Activated naive CD8-positive, alpha-beta T cell treated with anti-CD3 and anti-CD28 coated beads for 36 hours (primary cell): ENCODE results near the gene PRR5. TPM values are rescaled to one million over a fixed set of nuclear protein-coding genes. Genes with fewer than 3 reads are reported as not detected.

Source experiments
- DNase-seq: peaks from one replicate; pipeline ENCODE4 v3.0.0; 2021
- H3K27ac Mint-ChIP-seq: one replicate; pipeline ENCODE4 v1.8.0; 2022; ENCODE audit warnings: mild to moderate bottlenecking, moderate library complexity, mixed read lengths
- H3K27me3 Mint-ChIP-seq: one replicate; pipeline ENCODE4 v1.8.0; 2022; ENCODE audit warnings: mild to moderate bottlenecking, mixed read lengths
- H3K36me3 Mint-ChIP-seq: one replicate; pipeline ENCODE4 v1.8.0; 2021; ENCODE audit warnings: mild to moderate bottlenecking, mixed read lengths
- H3K4me1 Mint-ChIP-seq: one replicate; pipeline ENCODE4 v1.8.0; 2021; ENCODE audit warnings: mixed read lengths
- H3K4me3 Mint-ChIP-seq: one replicate; pipeline ENCODE4 v1.8.0; 2022; ENCODE audit warnings: mild to moderate bottlenecking, moderate library complexity, mixed read lengths
- H3K9me3 Mint-ChIP-seq: one replicate; pipeline ENCODE4 v1.8.0; 2022; ENCODE audit warnings: mixed read lengths
- total RNA-seq, 2 experiments: library from RNA; stranded (reverse); gene quantifications; one replicate each; pipeline ENCODE4 v1.2.3, GENCODE V29; 2021

The PRR5 gene
- total RNA-seq, 2 experiments from 2014 or later: 22.3 to 24.6 TPM

GRCh38 chr22:44711241-44711560 lies 9.2 kb downstream of the PRR5 start:
- peaks cover 29% of the 10 kb centered on the region for H3K4me1 Mint-ChIP-seq
- H3K36me3 Mint-ChIP-seq: peaks cover 2% of the 10 kb centered on the region
- H3K27me3 Mint-ChIP-seq: no peaks in the 10 kb centered on the region
- no peak for DNase-seq
- H3K9me3 Mint-ChIP-seq: no peaks in the 10 kb centered on the region
- H3K27ac Mint-ChIP-seq: peak overlapping the region; percentile 83
- H3K4me3 Mint-ChIP-seq: peak overlapping the region; percentile 73

- Mint-ChIP-seq H3K27ac (no peak overlapping the region), H3K36me3 (peaks cover 2% of the 10 kb centered on the region), H3K27me3 (no peaks in the 10 kb centered on the region), H3K4me3 (no peak overlapping the region), H3K9me3 (no peaks in the 10 kb centered on the region), H3K4me1 (peaks cover 28% of the 10 kb centered on the region)
- DNase-seq: no peak
Observed at GRCh38 chr22:44711690-44712555, 9.9 kb downstream of the PRR5 start.

GRCh38 chr22:44712962-44713361 lies 11.0 kb downstream of the PRR5 start:
- H3K27ac Mint-ChIP-seq: no peak overlapping the region

GRCh38 chr22:44714703-44715350 lies 12.8 kb downstream of the PRR5 start:
- Mint-ChIP-seq H3K4me3 (no peak overlapping the region), H3K36me3 (no peaks in the 10 kb centered on the region), H3K4me1 (peaks cover 23% of the 10 kb centered on the region), H3K27ac (no peak overlapping the region), H3K9me3 (no peaks in the 10 kb centered on the region), H3K27me3 (no peaks in the 10 kb centered on the region)
- DNase-seq: no peak

More at GRCh38 chr22:44712962-44713361, 11.0 kb downstream of the PRR5 start:
- Mint-ChIP-seq H3K4me1 (peaks cover 26% of the 10 kb centered on the region), H3K27me3 (no peaks in the 10 kb centered on the region), H3K36me3 (peaks cover 2% of the 10 kb centered on the region), H3K9me3 (no peaks in the 10 kb centered on the region), H3K4me3 (no peak overlapping the region)
- no peak for DNase-seq

- Mint-ChIP-seq H3K27ac (no peak overlapping the region), H3K4me1 (peaks cover 8% of the 10 kb centered on the region), H3K27me3 (no peaks in the 10 kb centered on the region), H3K4me3 (no peak overlapping the region), H3K9me3 (no peaks in the 10 kb centered on the region), H3K36me3 (no peaks in the 10 kb centered on the region)
- DNase-seq: no peak
Observed at GRCh38 chr22:44718418-44718817, 16.4 kb downstream of the PRR5 start.

- peak overlapping the region; percentile 3 for H3K27ac Mint-ChIP-seq
- DNase-seq: no peak
- H3K27me3 Mint-ChIP-seq: no peaks in the 10 kb centered on the region
- no peaks in the 10 kb centered on the region for H3K9me3 Mint-ChIP-seq
- H3K4me1 Mint-ChIP-seq: peaks cover 8% of the 10 kb centered on the region
- no peak overlapping the region for H3K4me3 Mint-ChIP-seq
- H3K36me3 Mint-ChIP-seq: no peaks in the 10 kb centered on the region
Observed at GRCh38 chr22:44719586-44720368, 17.8 kb downstream of the PRR5 start.

- Mint-ChIP-seq H3K27ac (no peak overlapping the region), H3K27me3 (no peaks in the 10 kb centered on the region), H3K9me3 (no peaks in the 10 kb centered on the region), H3K4me3 (no peak overlapping the region), H3K4me1 (peaks cover 8% of the 10 kb centered on the region), H3K36me3 (no peaks in the 10 kb centered on the region)
- DNase-seq: no peak
Observed at GRCh38 chr22:44721213-44721612, 19.2 kb downstream of the PRR5 start.

GRCh38 chr22:44722611-44723010 lies 20.6 kb downstream of the PRR5 start:
- Mint-ChIP-seq H3K36me3 (no peaks in the 10 kb centered on the region), H3K4me3 (no peak overlapping the region), H3K27ac (no peak overlapping the region), H3K9me3 (no peaks in the 10 kb centered on the region), H3K27me3 (no peaks in the 10 kb centered on the region), H3K4me1 (peaks cover 8% of the 10 kb centered on the region)
- no peak for DNase-seq

- no peak for DNase-seq
- Mint-ChIP-seq H3K9me3 (no peaks in the 10 kb centered on the region), H3K27me3 (no peaks in the 10 kb centered on the region), H3K36me3 (no peaks in the 10 kb centered on the region), H3K4me3 (no peak overlapping the region), H3K27ac (no peak overlapping the region), H3K4me1 (peaks cover 6% of the 10 kb centered on the region)
Observed at GRCh38 chr22:44723801-44724200, 21.8 kb downstream of the PRR5 start.

GRCh38 chr22:44724416-44724815 lies 22.4 kb downstream of the PRR5 start:
- no peaks in the 10 kb centered on the region for H3K27me3 Mint-ChIP-seq
- peaks cover 10% of the 10 kb centered on the region for H3K4me1 Mint-ChIP-seq
- no peak overlapping the region for H3K27ac Mint-ChIP-seq
- H3K36me3 Mint-ChIP-seq: no peaks in the 10 kb centered on the region
- H3K4me3 Mint-ChIP-seq: no peak overlapping the region
- no peak for DNase-seq
- H3K9me3 Mint-ChIP-seq: no peaks in the 10 kb centered on the region

GRCh38 chr22:44724859-44725258 lies 22.9 kb downstream of the PRR5 start:
- DNase-seq: no peak
- no peak overlapping the region for H3K4me3 Mint-ChIP-seq
- H3K36me3 Mint-ChIP-seq: no peaks in the 10 kb centered on the region
- no peak overlapping the region for H3K27ac Mint-ChIP-seq
- no peaks in the 10 kb centered on the region for H3K27me3 Mint-ChIP-seq
- H3K9me3 Mint-ChIP-seq: no peaks in the 10 kb centered on the region
- H3K4me1 Mint-ChIP-seq: peaks cover 13% of the 10 kb centered on the region

- H3K4me1 Mint-ChIP-seq: peaks cover 13% of the 10 kb centered on the region
- DNase-seq: no peak
- H3K4me3 Mint-ChIP-seq: no peak overlapping the region
- no peaks in the 10 kb centered on the region for H3K9me3 Mint-ChIP-seq
- no peaks in the 10 kb centered on the region for H3K36me3 Mint-ChIP-seq
- H3K27ac Mint-ChIP-seq: no peak overlapping the region
- no peaks in the 10 kb centered on the region for H3K27me3 Mint-ChIP-seq
Observed at GRCh38 chr22:44726439-44726838, 24.4 kb downstream of the PRR5 start.

- peaks cover 2% of the 10 kb centered on the region for H3K36me3 Mint-ChIP-seq
- no peaks in the 10 kb centered on the region for H3K9me3 Mint-ChIP-seq
- no peak overlapping the region for H3K4me3 Mint-ChIP-seq
- no peak for DNase-seq
- no peaks in the 10 kb centered on the region for H3K27me3 Mint-ChIP-seq
- H3K27ac Mint-ChIP-seq: no peak overlapping the region
- H3K4me1 Mint-ChIP-seq: peaks cover 13% of the 10 kb centered on the region
Observed at GRCh38 chr22:44727148-44727547, 25.1 kb downstream of the PRR5 start.

- no peak overlapping the region for H3K4me3 Mint-ChIP-seq
- H3K27me3 Mint-ChIP-seq: no peaks in the 10 kb centered on the region
- peaks cover 5% of the 10 kb centered on the region for H3K36me3 Mint-ChIP-seq
- no peak overlapping the region for H3K27ac Mint-ChIP-seq
- DNase-seq: no peak
- peaks cover 12% of the 10 kb centered on the region for H3K4me1 Mint-ChIP-seq
- no peaks in the 10 kb centered on the region for H3K9me3 Mint-ChIP-seq
Observed at GRCh38 chr22:44727709-44728108, 25.7 kb downstream of the PRR5 start.

GRCh38 chr22:44728761-44729324 lies 26.8 kb downstream of the PRR5 start:
- Mint-ChIP-seq H3K27me3 (no peaks in the 10 kb centered on the region), H3K4me1 (peaks cover 11% of the 10 kb centered on the region), H3K9me3 (no peaks in the 10 kb centered on the region), H3K36me3 (peaks cover 5% of the 10 kb centered on the region), H3K4me3 (peak overlapping the region; percentile 25), H3K27ac (no peak overlapping the region)
- no peak for DNase-seq
